Sigmoid colon (tissue), 7 donors: ENCODE measurements around the gene ACIN1. TPM values are rescaled to one million over a fixed set of nuclear protein-coding genes. Genes with fewer than 3 reads are reported as not detected.

ENCODE experiments used
- DNase-seq: peaks from one replicate; pipeline ENCODE4 v3.0.0-alpha.2; 2019
- H3K27ac ChIP-seq, 4 donors: fragments of 200-600 bp; sonication (generic); one replicate each; pipeline ENCODE4 v1.5.1; 2016 to 2019; ENCODE audit warnings: mild to moderate bottlenecking in 1 of 4
- H3K27me3 ChIP-seq, 3 donors: fragments of 200-600 bp; sonication (generic); one replicate each; pipeline ENCODE4 v1.5.1; 2019; ENCODE audit warnings: mild to moderate bottlenecking in 1 of 3
- H3K36me3 ChIP-seq, 4 donors: fragments of 200-600 bp; sonication (generic); one replicate each; pipeline ENCODE4 v1.5.1; 2016 to 2019
- H3K4me1 ChIP-seq, 4 donors: fragments of 200-600 bp; sonication (generic); one replicate each; pipeline ENCODE4 v1.5.1; 2017 to 2019
- H3K4me3 ChIP-seq, 4 donors: fragments of 200-600 bp; sonication (generic); one replicate each; pipeline ENCODE4 v1.5.1; 2017 to 2019; ENCODE audit warnings: mild to moderate bottlenecking in 2 of 4, moderate library complexity in 1 of 4
- H3K9me3 ChIP-seq, 4 donors: fragments of 200-600 bp in 3 of 4; sonication (generic) in 3 of 4; one replicate each; pipeline versions ENCODE4 v1.5.1 to v1.6.1; 2013 to 2019
- CTCF ChIP-seq, 4 experiments: fragments of 450-650 bp in 3 of 4; fragments of 200-600 bp in 1 of 4; IDR thresholded peaks; one replicate each; pipeline ENCODE4 v1.5.1; 2016 to 2019; ENCODE audit warnings: antibody characterized with exemption in 4 of 4, mild to moderate bottlenecking in 3 of 4, moderate library complexity in 2 of 4
- EP300 ChIP-seq, 4 donors: sonication (generic); formaldehyde crosslinking; IDR thresholded peaks; one replicate each; pipeline ENCODE4 v1.6.1; 2017; ENCODE audit warnings: antibody characterized with exemption in 4 of 4
- POLR2A ChIP-seq, 2 donors: fragments of 450-650 bp; IDR thresholded peaks; one replicate each; pipeline ENCODE4 v1.6.1; 2016; ENCODE audit warnings: antibody characterized with exemption in 2 of 2, mild to moderate bottlenecking in 2 of 2, moderate library complexity in 2 of 2
- POLR2AphosphoS5 ChIP-seq, 4 donors: sonication (generic); formaldehyde crosslinking; IDR thresholded peaks; one replicate each; pipeline ENCODE4 v1.6.1; 2017; ENCODE audit warnings: antibody characterized with exemption in 4 of 4
- WGBS, 2 donors: extraction: QIAGEN DNeasy Blood & Tissue Kit; methylation state at CpG; one replicate each; pipeline ENCODE4 v1.1.7; 2013; 5-methylcytosine and 5-hydroxymethylcytosine counted together
- intact Hi-C: fragments of 100-400 bp; cut with DNase I; formaldehyde crosslinking; loops from one replicate; pipeline ENCODE4 v1.15.1; 2023
- polyA plus RNA-seq, 3 donors: library from polyadenylated mRNA; stranded (reverse); fragments of 200-250 nt; gene quantifications; one replicate each; pipeline ENCODE4 v1.2.3, GENCODE V29; 2013
- total RNA-seq, 4 donors: library from RNA; depleted of rRNA; stranded (reverse); fragments of >200 nt; gene quantifications; one replicate each; pipeline ENCODE4 v1.1.0, GENCODE V29; 2016
- donor health status: healthy with polysubstance abuse.
- donor health status: Bipolar disorder and iron deficiency.
- donor health status: healthy.

Gene ACIN1
- total and polyA plus RNA-seq, 7 donors = 37.8 to 129 (median 88.4) TPM

- Histone ChIP-seq H3K36me3 (peaks cover 0 to 18% (median 9%) of the 10 kb centered on the region in 4 donors), H3K4me1 (peaks cover 0 to 15% (median 11%) of the 10 kb centered on the region in 4 donors), H3K4me3 (no peak overlapping the region), H3K9me3 (no peaks in the 10 kb centered on the region), H3K27ac (no peak overlapping the region), H3K27me3 (no peaks in the 10 kb centered on the region)
- WGBS, 2 donors = 91 to 92% methylated on average over 2 of the region's 2 CpGs
- TF ChIP-seq POLR2AphosphoS5 (IDR thresholded peaks at IDR 0.05) = no peak
- no peak for TF ChIP-seq POLR2A (IDR thresholded peaks at IDR 0.05)
- no peak for TF ChIP-seq EP300 (IDR thresholded peaks at IDR 0.05)
- no peak for TF ChIP-seq CTCF (IDR thresholded peaks at IDR 0.05)
- DNase-seq = peak; percentile 45
- intact Hi-C loops = no loop called here
Measured at GRCh38 chr14:23102801-23103200, 7.9 kb upstream of the ACIN1 start.

GRCh38 chr14:23101986-23102625 lies 7.2 kb upstream of the ACIN1 start:
- H3K4me3 ChIP-seq = no peak overlapping the region
- no peak overlapping the region for H3K27ac ChIP-seq
- peaks cover 0 to 22% (median 18%) of the 10 kb centered on the region in 4 donors for H3K4me1 ChIP-seq
- WGBS, 2 donors = 84 to 86% methylated on average over 10 of the region's 10 CpGs
- TF ChIP-seq CTCF (IDR thresholded peaks at IDR 0.05) (no peak), POLR2AphosphoS5 (IDR thresholded peaks at IDR 0.05) (no peak), EP300 (IDR thresholded peaks at IDR 0.05) (no peak), POLR2A (IDR thresholded peaks at IDR 0.05) (no peak)
- no peaks in the 10 kb centered on the region for H3K9me3 ChIP-seq
- no peaks in the 10 kb centered on the region for H3K27me3 ChIP-seq
- peaks cover 0 to 21% (median 12%) of the 10 kb centered on the region in 4 donors for H3K36me3 ChIP-seq
- no peak for DNase-seq
- intact Hi-C loops = no loop called here

GRCh38 chr14:23101213-23101970 lies 6.5 kb upstream of the ACIN1 start:
- intact Hi-C loops = no loop called here
- peaks cover 0 to 21% (median 12%) of the 10 kb centered on the region in 4 donors for H3K36me3 ChIP-seq
- peaks cover 0 to 29% (median 25%) of the 10 kb centered on the region in 4 donors for H3K4me1 ChIP-seq
- H3K27ac ChIP-seq = no peak overlapping the region
- H3K4me3 ChIP-seq = no peak overlapping the region
- no peak for DNase-seq
- H3K27me3 ChIP-seq = no peaks in the 10 kb centered on the region
- TF ChIP-seq POLR2AphosphoS5 (IDR thresholded peaks at IDR 0.05) = no peak
- TF ChIP-seq EP300 (IDR thresholded peaks at IDR 0.05) = no peak
- no peak for TF ChIP-seq POLR2A (IDR thresholded peaks at IDR 0.05)
- TF ChIP-seq CTCF (IDR thresholded peaks at IDR 0.05) = no peak
- 87 to 89% methylated on average over 6 of the region's 6 CpGs for WGBS, 2 donors
- no peaks in the 10 kb centered on the region for H3K9me3 ChIP-seq

GRCh38 chr14:23099212-23099861 lies 4.4 kb upstream of the ACIN1 start:
- no peaks in the 10 kb centered on the region for H3K27me3 ChIP-seq
- peaks cover 0 to 26% (median 18%) of the 10 kb centered on the region in 4 donors for H3K4me1 ChIP-seq
- DNase-seq = no peak
- no peak overlapping the region for H3K4me3 ChIP-seq
- peak overlapping the region in 1 of 4 donors; percentile 21 for H3K27ac ChIP-seq
- H3K9me3 ChIP-seq = no peaks in the 10 kb centered on the region
- TF ChIP-seq EP300 (IDR thresholded peaks at IDR 0.05) = no peak
- TF ChIP-seq CTCF (IDR thresholded peaks at IDR 0.05) = no peak
- TF ChIP-seq POLR2AphosphoS5 (IDR thresholded peaks at IDR 0.05) = no peak
- TF ChIP-seq POLR2A (IDR thresholded peaks at IDR 0.05) = no peak
- H3K36me3 ChIP-seq = peaks cover 0 to 21% (median 12%) of the 10 kb centered on the region in 4 donors
- intact Hi-C loops = loop anchor here (5.0 to 10.0 kb wide), 3 partner anchors 205 to 455 kb away; partner anchors contain the start of genes BCL2L2, LRP10, PPP1R3E and THTPA
- 93 to 94% methylated on average over 10 of the region's 10 CpGs for WGBS, 2 donors
